ENCODE results near the gene MAPK1IP1L. TPM values are rescaled to one million over a fixed set of nuclear protein-coding genes. Genes with fewer than 3 reads are reported as not detected.
"Not testable (repeated sequence)": the region's sequence is repeated elsewhere in the genome, so short reads cannot be mapped to it uniquely, and the experiment has no call there.

The MAPK1IP1L gene
- total and polyA plus RNA-seq, 4 donors = 25.8 to 87.4 (median 49.1) TPM

DNA sequence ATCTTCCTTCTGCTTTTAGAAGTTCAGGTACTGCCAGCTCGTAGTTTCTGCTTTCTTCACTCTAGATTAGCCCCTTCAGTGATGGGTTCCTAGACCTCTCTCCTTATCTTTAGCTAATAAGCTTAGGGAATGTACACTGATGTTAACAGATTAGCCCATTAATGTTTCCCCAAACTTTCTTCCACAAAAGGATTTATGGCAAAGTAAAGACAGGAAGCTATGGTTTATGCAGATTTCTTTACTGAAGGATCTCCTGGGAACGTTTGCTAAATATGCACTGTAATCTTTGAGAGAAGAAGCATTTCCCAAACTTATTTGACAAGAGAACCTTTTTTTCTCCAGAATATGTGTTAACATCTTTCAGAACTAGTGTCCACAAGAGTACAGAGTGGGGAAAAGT lies 20.3 kb upstream of the MAPK1IP1L start:
- Histone ChIP-seq H3K9ac (ENCODE audit: insufficient read depth in 1 of 2, low read length in 2 of 2) (no peak overlapping the region), H3K9me3 (ENCODE audit: control insufficient read depth in 4 of 4, insufficient read depth in 3 of 4, low read length in 3 of 4) (no peaks in the 10 kb centered on the region), H3K27ac (ENCODE audit: low read depth in 1 of 2, low read length in 1 of 2) (no peak overlapping the region), H3K27me3 (ENCODE audit: control insufficient read depth in 3 of 3, insufficient read depth in 3 of 3, low read length in 2 of 3) (no peaks in the 10 kb centered on the region), H3K36me3 (ENCODE audit: control insufficient read depth in 4 of 4, insufficient read depth in 4 of 4, low read length in 4 of 4) (peaks cover 0 to 4% (median 3%) of the 10 kb centered on the region in 4 donors), H3K4me1 (ENCODE audit: control insufficient read depth in 5 of 5, insufficient read depth in 5 of 5, low read length in 5 of 5) (peaks cover 0 to 9% (median 5%) of the 10 kb centered on the region in 5 donors), H3K4me3 (no peak overlapping the region)
- WGBS, 2 donors = 14 to 31% methylated on average over 2 of the region's 2 CpGs
- DNase-seq (no peak), ATAC-seq (ENCODE audit: insufficient read depth, low FRiP score) (no peak)
- TF ChIP-seq, protein P1, sequence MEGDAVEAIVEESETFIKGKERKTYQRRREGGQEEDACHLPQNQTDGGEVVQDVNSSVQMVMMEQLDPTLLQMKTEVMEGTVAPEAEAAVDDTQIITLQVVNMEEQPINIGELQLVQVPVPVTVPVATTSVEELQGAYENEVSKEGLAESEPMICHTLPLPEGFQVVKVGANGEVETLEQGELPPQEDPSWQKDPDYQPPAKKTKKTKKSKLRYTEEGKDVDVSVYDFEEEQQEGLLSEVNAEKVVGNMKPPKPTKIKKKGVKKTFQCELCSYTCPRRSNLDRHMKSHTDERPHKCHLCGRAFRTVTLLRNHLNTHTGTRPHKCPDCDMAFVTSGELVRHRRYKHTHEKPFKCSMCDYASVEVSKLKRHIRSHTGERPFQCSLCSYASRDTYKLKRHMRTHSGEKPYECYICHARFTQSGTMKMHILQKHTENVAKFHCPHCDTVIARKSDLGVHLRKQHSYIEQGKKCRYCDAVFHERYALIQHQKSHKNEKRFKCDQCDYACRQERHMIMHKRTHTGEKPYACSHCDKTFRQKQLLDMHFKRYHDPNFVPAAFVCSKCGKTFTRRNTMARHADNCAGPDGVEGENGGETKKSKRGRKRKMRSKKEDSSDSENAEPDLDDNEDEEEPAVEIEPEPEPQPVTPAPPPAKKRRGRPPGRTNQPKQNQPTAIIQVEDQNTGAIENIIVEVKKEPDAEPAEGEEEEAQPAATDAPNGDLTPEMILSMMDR (IDR thresholded peaks at IDR 0.05; ENCODE audit: control extremely low read depth, extremely low read depth) = no peak

DNA sequence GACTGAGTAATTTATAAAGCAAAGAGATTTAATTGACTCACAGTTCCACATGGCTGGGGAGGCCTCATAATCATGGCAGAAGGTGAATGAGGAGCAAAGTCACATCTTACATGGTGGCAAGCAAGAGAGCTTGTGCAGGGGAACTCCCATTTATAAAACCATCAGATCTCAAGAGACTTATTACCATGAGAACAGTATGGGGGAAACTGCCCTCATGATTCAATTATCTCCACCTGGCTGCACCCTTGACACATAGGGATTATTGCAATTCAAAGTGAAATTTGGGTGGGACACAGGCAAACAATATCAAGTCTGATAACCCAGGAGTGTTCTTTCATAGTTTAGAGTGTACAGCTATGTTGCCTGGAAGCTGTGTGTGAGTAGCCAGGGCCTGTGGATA lies 13.5 kb upstream of the MAPK1IP1L start:
- not testable (repeated sequence) for H3K9ac ChIP-seq (ENCODE audit: insufficient read depth in 1 of 2, low read length in 2 of 2); H3K36me3 ChIP-seq (ENCODE audit: control insufficient read depth in 4 of 4, insufficient read depth in 4 of 4, low read length in 4 of 4); ATAC-seq (ENCODE audit: insufficient read depth, low FRiP score); H3K27ac ChIP-seq (ENCODE audit: low read depth in 1 of 2, low read length in 1 of 2); DNase-seq; H3K4me1 ChIP-seq (ENCODE audit: control insufficient read depth in 5 of 5, insufficient read depth in 5 of 5, low read length in 5 of 5); H3K9me3 ChIP-seq (ENCODE audit: control insufficient read depth in 4 of 4, insufficient read depth in 3 of 4, low read length in 3 of 4); H3K4me3 ChIP-seq; H3K27me3 ChIP-seq (ENCODE audit: control insufficient read depth in 3 of 3, insufficient read depth in 3 of 3, low read length in 2 of 3)

DNA sequence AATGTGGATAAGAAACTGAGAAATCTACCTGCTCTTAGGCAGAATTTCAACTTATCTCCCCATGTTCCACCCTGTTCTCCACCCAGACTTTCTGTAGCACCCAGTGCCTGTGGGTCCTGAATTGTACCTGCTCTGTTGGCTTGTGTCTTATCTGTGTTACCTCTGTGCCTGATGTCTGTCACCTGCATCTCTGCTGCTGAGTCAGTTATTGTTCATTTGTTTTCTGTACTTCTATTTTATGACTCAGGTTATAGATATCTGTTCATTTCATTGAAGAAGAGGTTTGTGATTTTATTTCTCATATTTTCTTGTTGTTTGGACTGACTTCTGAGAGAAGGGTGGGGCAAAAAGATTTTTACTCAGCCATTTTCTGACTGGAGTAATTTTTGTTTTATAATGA lies 12.7 kb upstream of the MAPK1IP1L start:
- no peak for ATAC-seq (ENCODE audit: insufficient read depth, low FRiP score)

DNA sequence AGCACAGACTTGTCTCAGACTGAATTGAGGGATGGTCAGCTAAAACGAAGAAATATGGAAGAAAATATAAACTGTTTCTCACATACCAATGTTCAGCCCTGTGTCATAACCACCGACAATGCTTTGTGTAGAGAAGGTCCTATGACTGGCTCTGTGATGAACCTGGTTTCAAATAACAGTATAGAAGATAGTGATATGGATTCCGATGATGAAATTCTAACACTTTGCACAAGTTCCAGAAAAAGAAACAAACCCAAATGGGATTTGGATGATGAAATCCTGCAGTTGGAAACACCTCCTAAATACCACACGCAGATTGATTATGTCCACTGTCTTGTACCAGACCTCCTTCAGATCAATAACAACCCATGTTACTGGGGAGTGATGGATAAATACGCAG lies 7.9 kb upstream of the MAPK1IP1L start:
- peaks cover 4 to 12% (median 7%) of the 10 kb centered on the region in 4 donors for H3K36me3 ChIP-seq (ENCODE audit: control insufficient read depth in 4 of 4, insufficient read depth in 4 of 4, low read length in 4 of 4)
- WGBS, 2 donors = 90 to 93% methylated on average over 5 of the region's 5 CpGs
- H3K9me3 ChIP-seq (ENCODE audit: control insufficient read depth in 4 of 4, insufficient read depth in 3 of 4, low read length in 3 of 4) = no peaks in the 10 kb centered on the region
- TF ChIP-seq, protein P1 (IDR thresholded peaks at IDR 0.05; ENCODE audit: control extremely low read depth, extremely low read depth) = no peak
- DNase-seq (no peak), ATAC-seq (ENCODE audit: insufficient read depth, low FRiP score) (no peak)
- no peaks in the 10 kb centered on the region for H3K27me3 ChIP-seq (ENCODE audit: control insufficient read depth in 3 of 3, insufficient read depth in 3 of 3, low read length in 2 of 3)
- no peak overlapping the region for H3K9ac ChIP-seq (ENCODE audit: insufficient read depth in 1 of 2, low read length in 2 of 2)
- H3K4me1 ChIP-seq (ENCODE audit: control insufficient read depth in 5 of 5, insufficient read depth in 5 of 5, low read length in 5 of 5) = no peaks in the 10 kb centered on the region
- H3K4me3 ChIP-seq = no peak overlapping the region
- H3K27ac ChIP-seq (ENCODE audit: low read depth in 1 of 2, low read length in 1 of 2) = no peak overlapping the region

More for the DNA sequence above, 12.7 kb upstream of the MAPK1IP1L start:
- no peak overlapping the region for H3K27ac ChIP-seq (ENCODE audit: low read depth in 1 of 2, low read length in 1 of 2)
- no peaks in the 10 kb centered on the region for H3K27me3 ChIP-seq (ENCODE audit: control insufficient read depth in 3 of 3, insufficient read depth in 3 of 3, low read length in 2 of 3)
- TF ChIP-seq, protein P1 (IDR thresholded peaks at IDR 0.05; ENCODE audit: control extremely low read depth, extremely low read depth) = no peak
- H3K9me3 ChIP-seq (ENCODE audit: control insufficient read depth in 4 of 4, insufficient read depth in 3 of 4, low read length in 3 of 4) = no peaks in the 10 kb centered on the region
- DNase-seq = no peak
- no peaks in the 10 kb centered on the region for H3K4me1 ChIP-seq (ENCODE audit: control insufficient read depth in 5 of 5, insufficient read depth in 5 of 5, low read length in 5 of 5)
- no peak overlapping the region for H3K9ac ChIP-seq (ENCODE audit: insufficient read depth in 1 of 2, low read length in 2 of 2)
- peaks cover 3 to 11% (median 6%) of the 10 kb centered on the region in 4 donors for H3K36me3 ChIP-seq (ENCODE audit: control insufficient read depth in 4 of 4, insufficient read depth in 4 of 4, low read length in 4 of 4)
- H3K4me3 ChIP-seq = no peak overlapping the region

Data from lung (tissue), 12 donors.